OCI-M1 (cell line): ENCODE data around the gene NAALADL2.
A peak's percentile ranks its signal among the peaks of the same experiment; 100 is the strongest.

Experiments
- DNase-seq: peaks from one replicate; lab custom pipeline; 2025; lab: John Stamatoyannopoulos, UW

NAALADL2 gene

DNA sequence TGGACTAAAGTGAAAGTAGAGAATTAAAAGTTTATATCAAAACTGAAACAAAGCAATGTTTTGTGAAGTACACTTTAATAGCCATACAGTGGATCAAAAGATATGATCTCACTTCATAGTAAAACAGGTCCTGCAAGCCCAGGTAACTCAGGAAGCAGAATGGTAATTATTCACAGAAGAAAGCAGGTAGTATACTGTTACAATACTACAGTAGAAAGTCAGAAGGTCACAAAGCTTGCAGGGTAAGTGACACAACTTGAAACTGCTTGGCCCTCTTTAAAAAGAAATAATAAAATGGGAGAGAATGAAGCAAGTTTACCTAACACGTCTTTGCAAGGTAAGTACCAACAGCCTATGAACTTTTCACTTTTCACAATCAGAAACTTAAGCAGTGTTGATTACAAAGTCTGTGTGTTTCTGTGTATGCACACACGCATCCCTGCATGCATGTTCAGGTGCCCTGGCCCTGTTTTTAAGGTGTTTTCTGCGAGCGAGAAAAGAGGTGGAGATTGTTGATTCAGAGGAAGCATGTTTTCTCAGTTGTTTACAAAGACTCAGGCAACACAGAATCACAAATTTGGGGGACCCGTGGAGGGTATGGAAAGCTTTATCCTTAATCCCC is at the start of gene NAALADL2:
TSS of gene NAALADL2 (plus strand) at position 221 of the 622 bp plus-strand sequence.
- no peak for DNase-seq

DNA sequence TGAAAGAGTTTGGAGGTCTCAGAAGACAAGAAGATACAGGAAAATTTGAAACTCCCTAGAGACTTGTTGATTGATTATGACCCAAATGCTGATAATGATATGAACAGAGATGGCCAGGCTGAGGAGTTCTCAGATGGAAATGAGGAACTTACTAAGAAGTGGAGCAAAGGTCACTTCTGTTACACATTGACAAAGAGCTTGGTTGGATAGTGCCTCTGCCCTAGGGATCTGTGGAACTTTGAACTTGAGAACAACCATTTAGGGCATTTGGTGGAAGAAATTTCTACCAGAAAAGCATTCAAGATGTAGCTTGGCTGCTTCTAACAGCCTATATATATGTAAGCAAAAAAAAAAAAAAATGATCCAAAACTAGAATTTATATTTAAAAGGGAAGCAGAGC is 48.9 kb upstream of the NAALADL2 start:
- peak; percentile 51 for DNase-seq

DNA sequence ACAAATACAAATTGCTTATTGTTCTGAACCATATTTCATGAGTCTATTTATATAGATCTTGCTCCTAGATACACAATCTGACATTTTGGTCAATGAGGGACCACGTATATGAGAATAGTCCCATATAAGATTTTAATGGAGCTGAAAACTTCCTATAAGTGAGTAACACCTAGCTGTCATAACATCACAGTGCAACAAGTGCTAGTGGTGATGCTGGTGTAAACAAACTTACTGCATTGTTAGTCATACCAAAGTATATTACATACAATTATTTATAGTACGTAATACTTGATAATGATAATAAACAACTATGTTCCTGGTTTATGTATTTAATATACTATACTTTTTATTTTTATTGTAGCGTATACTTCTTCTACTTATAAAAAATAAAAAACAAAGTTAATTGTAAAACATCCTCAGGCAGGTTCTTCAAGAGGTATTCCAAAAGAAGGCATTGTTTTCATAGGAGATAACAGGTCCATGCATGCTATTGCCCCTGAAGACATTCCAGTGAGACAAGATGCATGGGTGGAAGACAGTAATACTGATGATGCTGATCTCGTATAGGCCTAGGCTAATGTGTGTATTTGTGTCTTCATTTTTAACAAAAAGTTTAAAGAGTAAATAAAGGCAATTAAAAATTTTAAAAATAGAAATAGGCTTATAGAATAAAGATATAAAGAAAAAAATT is 46.8 kb upstream of the NAALADL2 start:
- no peak for DNase-seq

- no peak for DNase-seq
Observed at GRCh38 chr3:174815750-174816149, 43.4 kb upstream of the NAALADL2 start.

GRCh38 chr3:174820885-174821284 is 38.2 kb upstream of the NAALADL2 start:
- DNase-seq: no peak

GRCh38 chr3:174821477-174821876 is 37.7 kb upstream of the NAALADL2 start:
- peak; percentile 10 for DNase-seq

GRCh38 chr3:174822320-174822719 is 36.8 kb upstream of the NAALADL2 start:
- no peak for DNase-seq

- DNase-seq: no peak
Observed at GRCh38 chr3:174826069-174826468, 33.1 kb upstream of the NAALADL2 start.

- DNase-seq: no peak
Observed at GRCh38 chr3:174844746-174845145, 14.4 kb upstream of the NAALADL2 start.

DNA sequence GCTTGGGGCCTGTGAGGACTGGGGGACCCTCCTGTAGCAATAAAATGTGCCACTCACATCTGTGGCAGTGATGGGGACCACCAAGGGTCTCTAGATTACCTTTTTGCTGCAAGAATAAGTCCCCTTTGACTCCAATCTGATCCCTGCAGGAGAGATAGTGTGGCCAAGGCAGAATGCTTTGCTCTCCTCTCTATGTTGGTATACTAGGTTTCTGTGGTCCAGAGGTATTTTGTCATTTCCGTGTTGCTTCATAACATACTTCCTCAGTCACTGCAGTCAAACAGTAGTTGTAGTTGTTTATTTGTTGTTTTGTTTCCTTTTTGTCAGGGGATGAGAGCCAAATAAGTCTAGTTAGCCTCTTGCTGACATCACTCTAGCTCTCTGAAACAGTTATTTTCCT is 13.1 kb upstream of the NAALADL2 start:
- DNase-seq: no peak

- no peak for DNase-seq
Observed at GRCh38 chr3:174854987-174855386, 4.1 kb upstream of the NAALADL2 start.

DNA sequence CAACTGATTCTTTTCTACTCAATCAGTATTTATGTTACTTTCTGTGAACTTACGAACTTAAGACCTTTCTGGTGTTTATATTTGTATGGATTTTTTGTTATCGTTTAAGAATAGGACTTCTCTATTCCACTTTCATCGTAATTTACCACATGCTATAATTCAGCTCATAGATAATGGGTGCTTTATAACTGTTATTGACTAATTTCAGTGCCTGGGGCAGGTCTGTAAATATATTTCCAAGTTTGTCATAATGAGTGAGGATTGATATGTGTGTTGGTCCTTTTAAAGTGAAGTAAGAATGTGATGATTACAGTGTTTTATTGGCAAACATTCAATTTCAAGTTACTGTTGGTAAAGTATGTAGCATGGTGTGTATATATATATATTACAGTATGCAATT is 1.8 kb upstream of the NAALADL2 start:
- no peak for DNase-seq

GRCh38 chr3:174858353-174858752 is 781 bp upstream of the NAALADL2 start:
- no peak for DNase-seq

DNA sequence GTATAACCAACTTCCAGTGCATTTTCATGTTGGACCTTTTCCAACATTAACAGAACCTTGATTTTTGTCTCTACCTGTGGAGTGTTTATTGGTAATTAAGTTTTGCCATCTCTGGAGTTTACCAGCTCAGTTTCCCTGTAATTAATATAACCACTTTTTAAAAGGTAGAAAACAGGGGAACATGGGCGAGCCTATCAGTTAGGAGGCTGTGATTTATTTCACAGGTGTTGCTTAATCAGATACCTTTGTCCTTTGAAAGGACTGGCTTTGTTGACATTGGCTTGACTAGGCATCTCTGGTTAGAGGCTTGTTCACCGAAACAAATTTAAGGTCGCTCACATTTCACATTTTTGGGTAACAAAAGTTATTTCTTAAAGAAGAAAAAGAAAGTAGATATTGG is 622 bp downstream of the NAALADL2 start:
- DNase-seq: no peak

DNA sequence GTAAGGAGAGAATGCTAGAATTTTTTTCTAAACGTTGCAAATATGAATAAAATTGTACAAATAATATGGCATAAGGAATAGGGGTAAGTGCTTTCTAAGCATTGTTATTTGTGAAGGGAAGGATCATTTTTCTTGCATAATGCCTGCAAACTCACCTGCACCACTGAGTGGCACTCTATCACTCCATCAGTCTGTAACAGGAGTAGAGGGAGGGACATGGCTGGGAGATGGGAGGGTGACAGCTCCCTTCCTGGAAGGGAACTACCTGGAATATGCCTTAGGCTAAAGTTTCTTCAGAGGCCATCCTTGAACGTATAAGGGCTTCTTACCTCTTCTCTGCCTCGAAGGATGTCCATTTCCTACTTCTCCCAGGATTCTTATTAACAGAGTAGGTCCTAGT is 3.0 kb downstream of the NAALADL2 start:
- peak; percentile 21 for DNase-seq

DNA sequence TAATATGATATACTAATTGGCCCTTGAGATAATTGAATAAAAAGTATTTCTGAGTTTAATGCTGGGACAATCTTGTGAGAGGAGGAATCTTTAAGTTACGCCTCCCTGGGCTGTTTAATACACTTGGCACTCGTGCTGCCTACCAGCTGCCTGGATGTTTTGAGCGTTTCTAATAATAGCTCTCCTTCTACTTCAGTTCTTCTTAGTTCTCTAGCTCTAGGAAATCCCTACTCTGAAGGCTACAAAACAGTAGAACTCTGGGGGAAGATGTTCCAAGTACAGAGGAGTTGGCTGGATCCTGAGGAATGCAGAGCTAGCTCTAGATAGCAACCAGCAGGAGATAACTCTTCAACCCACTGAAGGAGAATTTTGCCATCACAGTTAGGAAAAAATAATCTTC is 3.5 kb downstream of the NAALADL2 start:
- DNase-seq: no peak

GRCh38 chr3:174863488-174863887 is 4.4 kb downstream of the NAALADL2 start:
- DNase-seq: no peak

DNA sequence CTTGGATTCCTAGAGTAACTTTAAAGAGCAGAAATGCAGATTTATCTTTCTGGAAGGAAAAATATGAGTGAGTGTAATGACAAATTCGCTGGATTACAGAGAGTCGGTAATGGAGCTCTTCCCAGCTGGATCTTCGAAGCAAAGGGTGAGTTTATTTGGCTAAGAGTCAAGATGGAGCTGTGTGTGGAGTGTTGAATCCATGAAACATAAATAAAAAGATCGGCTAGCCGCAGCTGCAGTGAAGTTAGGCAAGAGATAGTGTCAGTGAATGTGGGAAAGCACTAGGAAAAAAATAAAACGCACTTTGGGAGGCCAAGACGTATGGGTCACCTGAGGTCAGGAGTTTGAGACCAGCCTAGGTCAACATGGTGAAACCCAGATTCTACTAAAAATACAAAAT is 10.3 kb downstream of the NAALADL2 start:
- no peak for DNase-seq

DNA sequence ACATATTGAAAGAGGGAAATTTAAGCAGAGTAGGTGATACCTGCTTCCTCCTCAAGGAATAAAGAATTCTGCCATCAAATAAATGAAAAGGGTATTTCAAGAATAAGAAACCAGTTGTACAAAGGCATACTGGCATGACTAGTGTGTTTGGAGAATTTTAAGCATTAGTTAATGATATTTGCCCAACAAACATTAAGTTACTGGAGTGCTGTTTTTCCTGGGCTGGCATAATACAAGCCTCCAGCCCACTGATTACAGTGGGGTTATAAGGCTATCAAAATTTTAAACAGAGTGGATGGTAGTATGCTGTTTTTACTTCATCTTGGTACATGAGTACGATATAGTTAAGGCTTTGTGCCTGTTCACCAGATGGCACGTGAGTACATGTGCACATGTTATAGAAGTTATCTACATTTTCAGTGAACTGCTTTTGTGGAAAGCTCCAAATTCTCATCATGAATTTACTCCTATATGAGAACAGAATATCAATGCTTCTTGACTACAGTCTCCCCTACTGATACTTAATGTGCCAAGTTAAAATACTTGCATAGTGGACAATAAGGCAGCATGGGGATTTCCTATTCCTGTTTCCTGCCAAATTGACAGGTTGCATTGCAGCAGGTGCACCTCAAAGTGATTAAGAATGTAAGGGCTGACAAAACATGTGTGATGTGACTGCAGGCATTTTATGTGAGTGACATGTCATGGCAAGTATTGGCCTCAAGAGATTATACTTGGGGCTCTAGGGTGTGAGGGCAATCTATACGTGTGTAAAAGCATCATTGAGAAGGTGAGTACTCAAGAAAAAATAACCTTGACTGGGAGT is 14.9 kb downstream of the NAALADL2 start:
- DNase-seq: no peak

GRCh38 chr3:174882789-174883188 is 23.7 kb downstream of the NAALADL2 start:
- DNase-seq: no peak

DNA sequence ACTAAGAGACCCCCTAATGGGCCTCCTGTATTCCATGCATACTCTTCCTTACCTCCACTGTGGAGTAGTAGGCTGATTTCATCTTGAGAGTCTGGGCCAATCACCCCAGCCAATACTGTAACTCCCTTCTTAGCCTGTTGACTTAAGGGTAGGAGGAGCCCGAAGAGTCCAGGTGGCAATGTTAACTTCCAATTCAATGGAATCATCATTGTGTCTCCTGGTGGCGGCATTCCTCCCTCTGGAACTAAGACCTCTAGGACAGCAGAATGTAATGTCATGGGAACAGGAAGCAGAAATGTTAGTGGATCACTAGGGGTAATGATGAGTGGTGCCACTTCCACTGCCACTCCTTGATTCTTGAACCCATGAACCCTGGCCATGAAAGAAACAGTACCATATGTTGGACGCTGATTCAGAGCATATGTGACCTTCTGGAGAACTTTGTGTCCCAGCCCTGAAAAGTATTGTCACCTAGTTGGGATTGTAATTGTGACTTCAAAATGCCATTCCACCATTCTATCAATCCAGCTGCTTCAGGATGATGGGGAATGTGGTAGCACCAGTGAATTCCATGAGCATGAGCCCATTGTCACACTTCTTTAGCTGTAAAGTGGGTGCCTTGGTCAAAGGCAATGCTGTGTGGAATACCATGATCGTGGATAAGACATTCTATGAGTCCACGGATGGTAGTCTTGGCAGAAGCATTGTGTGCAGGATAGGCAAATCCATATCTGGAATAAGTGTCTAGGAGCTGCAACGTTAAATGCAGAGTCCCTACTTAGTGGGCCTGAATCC is 24.9 kb downstream of the NAALADL2 start:
- no peak for DNase-seq
